ENCODE results near the gene MAD1L1.

MAD1L1 gene

GRCh38 chr7:2118056-2118455 lies 114.7 kb downstream of the MAD1L1 start (continued):
- TF ChIP-seq TCF4 (CRISPR knock-in tag; IDR thresholded peaks at IDR 0.05; ENCODE audit: borderline replicate concordance) (no peak), CSDC2 (CRISPR knock-in tag; IDR thresholded peaks at IDR 0.05) (no peak), ESRRG (CRISPR knock-in tag; IDR thresholded peaks at IDR 0.05) (no peak), CSRNP3 (CRISPR knock-in tag; IDR thresholded peaks at IDR 0.05) (no peak)

GRCh38 chr7:2117646-2118045 lies 115.1 kb downstream of the MAD1L1 start:
- TF ChIP-seq SNAI2 (CRISPR knock-in tag; IDR thresholded peaks at IDR 0.05) (no peak), CSDC2 (CRISPR knock-in tag; IDR thresholded peaks at IDR 0.05) (no peak), CSRNP3 (CRISPR knock-in tag; IDR thresholded peaks at IDR 0.05) (no peak), ESRRG (CRISPR knock-in tag; IDR thresholded peaks at IDR 0.05) (no peak)
- no peak for ATAC-seq

GRCh38 chr7:2116989-2117591 lies 115.7 kb downstream of the MAD1L1 start:
- TF ChIP-seq ARNTL (CRISPR knock-in tag; IDR thresholded peaks at IDR 0.05; ENCODE audit: borderline replicate concordance, low read depth) = no peak
- TF ChIP-seq CSDC2 (CRISPR knock-in tag; IDR thresholded peaks at IDR 0.05) = 0 out of 2 replicates have a peak, but pooled peaks have one; percentile 62
- TF ChIP-seq PPARA (CRISPR knock-in tag; IDR thresholded peaks at IDR 0.05; ENCODE audit: borderline replicate concordance) = no peak
- TF ChIP-seq TSHZ2 (CRISPR knock-in tag; IDR thresholded peaks at IDR 0.05) = no peak
- no peak for TF ChIP-seq ZFP30 (CRISPR knock-in tag; IDR thresholded peaks at IDR 0.05)
- TF ChIP-seq ZNF565 (CRISPR knock-in tag; conservative IDR thresholded peaks at IDR 0.05; ENCODE audit: low read depth) = no peak
- TF ChIP-seq ZC3H10 (CRISPR knock-in tag; IDR thresholded peaks at IDR 0.05) = no peak
- TF ChIP-seq RARB (CRISPR knock-in tag; IDR thresholded peaks at IDR 0.05) = no peak
- no peak for TF ChIP-seq BACH2 (CRISPR knock-in tag; IDR thresholded peaks at IDR 0.05; ENCODE audit: borderline replicate concordance)
- peak; percentile 51; the same call in 1 of the 2 replicates for TF ChIP-seq ZFP3 (CRISPR knock-in tag; IDR thresholded peaks at IDR 0.05)
- TF ChIP-seq TCF4 (CRISPR knock-in tag; IDR thresholded peaks at IDR 0.05; ENCODE audit: borderline replicate concordance) = no peak
- TF ChIP-seq OSR1 (CRISPR knock-in tag; IDR thresholded peaks at IDR 0.05) = no peak
- TF ChIP-seq ZNF70 (CRISPR knock-in tag; IDR thresholded peaks at IDR 0.05) = no peak
- no peak for TF ChIP-seq ESRRG (CRISPR knock-in tag; IDR thresholded peaks at IDR 0.05)
- TF ChIP-seq PATZ1 (CRISPR knock-in tag; IDR thresholded peaks at IDR 0.05; ENCODE audit: borderline replicate concordance) = no peak; the same call in 1 of the 2 replicates
- no peak for TF ChIP-seq CREB5 (CRISPR knock-in tag; IDR thresholded peaks at IDR 0.05; ENCODE audit: low read depth)
- ATAC-seq = peak; percentile 74

GRCh38 chr7:2116448-2116810 lies 116.3 kb downstream of the MAD1L1 start:
- ATAC-seq = peak; percentile 4
- no peak for TF ChIP-seq ZC3H10 (CRISPR knock-in tag; IDR thresholded peaks at IDR 0.05)
- TF ChIP-seq CSDC2 (CRISPR knock-in tag; IDR thresholded peaks at IDR 0.05) = no peak
- no peak for TF ChIP-seq GLIS3 (CRISPR knock-in tag; IDR thresholded peaks at IDR 0.05)
- TF ChIP-seq ESRRG (CRISPR knock-in tag; IDR thresholded peaks at IDR 0.05) = no peak
- TF ChIP-seq BACH2 (CRISPR knock-in tag; IDR thresholded peaks at IDR 0.05; ENCODE audit: borderline replicate concordance) = no peak
- TF ChIP-seq ZNF8 (CRISPR knock-in tag; IDR thresholded peaks at IDR 0.05) = no peak
- TF ChIP-seq PPARA (CRISPR knock-in tag; IDR thresholded peaks at IDR 0.05; ENCODE audit: borderline replicate concordance) = no peak
- no peak for TF ChIP-seq ISL1 (CRISPR knock-in tag; IDR thresholded peaks at IDR 0.05)
- TF ChIP-seq PATZ1 (CRISPR knock-in tag; IDR thresholded peaks at IDR 0.05; ENCODE audit: borderline replicate concordance) = no peak
- no peak for TF ChIP-seq ARNTL (CRISPR knock-in tag; IDR thresholded peaks at IDR 0.05; ENCODE audit: borderline replicate concordance, low read depth)
- TF ChIP-seq ZFP3 (CRISPR knock-in tag; IDR thresholded peaks at IDR 0.05) = no peak
- no peak for TF ChIP-seq CSRNP3 (CRISPR knock-in tag; IDR thresholded peaks at IDR 0.05)

Measured in SK-N-SH treated with all-trans-retinoic acid at 6 μM for 48 hours (cell line).